T-helper 17 cell (primary cell): Measurements from ENCODE around the gene NR1H4. TPM values are rescaled to one million over a fixed set of nuclear protein-coding genes. Genes with fewer than 3 reads are reported as not detected.

Experiments
- ATAC-seq: fragments of 150-1000 bp; cut with Tn5 transposase; 2 replicates; pipeline ENCODE4 v1.10.0; 2021; ENCODE audit warnings: mild to moderate bottlenecking, moderate library complexity
- DNase-seq, 3 donors: peaks; one replicate each; pipeline versions ENCODE4 v3.0.0 to v3.0.0-alpha.2; 2020 to 2021
- H3K9me3 ChIP-seq: one replicate; pipeline ENCODE4 v1.7.0; 2013; ENCODE audit warnings: low read length, mild to moderate bottlenecking; ENCODE audit not compliant: control insufficient read depth, poor library complexity, severe bottlenecking
- H3K27ac Mint-ChIP-seq: one replicate; pipeline ENCODE4 v1.8.0; 2022; ENCODE audit warnings: mild to moderate bottlenecking, moderate library complexity, mixed read lengths
- H3K27me3 Mint-ChIP-seq: one replicate; pipeline ENCODE4 v1.8.0; 2022; ENCODE audit warnings: mixed read lengths
- H3K36me3 Mint-ChIP-seq: one replicate; pipeline ENCODE4 v1.8.0; 2022; ENCODE audit warnings: low read depth, mixed read lengths
- H3K4me1 Mint-ChIP-seq: one replicate; pipeline ENCODE4 v1.8.0; 2022; ENCODE audit warnings: mild to moderate bottlenecking, mixed read lengths
- H3K4me3 Mint-ChIP-seq: one replicate; pipeline ENCODE4 v1.8.0; 2022; ENCODE audit warnings: mild to moderate bottlenecking, moderate library complexity, mixed read lengths
- total RNA-seq, 4 donors: library from RNA in 2 of 4; stranded (reverse) in 2 of 4; gene quantifications; one replicate each; pipeline ENCODE4 v1.2.3 and lab custom pipeline; 2022 to 2026

NR1H4 gene
- total RNA-seq, 2 donors from 2014 or later = not detected

DNA sequence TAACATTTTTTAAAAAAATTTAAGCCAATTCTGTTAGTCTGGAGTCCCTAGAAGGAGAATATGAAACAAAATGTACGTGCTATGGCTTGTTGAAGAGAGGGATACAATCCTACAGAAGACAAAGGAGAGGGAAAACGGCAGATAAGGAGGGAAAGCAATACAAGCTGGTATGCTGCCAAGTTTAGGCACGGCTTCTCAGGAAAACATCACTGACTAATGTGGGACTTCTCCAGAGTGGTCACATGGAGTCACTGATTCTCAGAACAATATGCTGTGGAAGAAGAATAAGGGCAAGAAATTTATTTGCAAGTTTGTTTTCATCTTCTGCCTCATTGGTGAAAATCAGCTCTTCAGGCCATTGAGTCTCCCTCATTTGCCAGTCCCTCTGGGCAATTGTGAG is 22.9 kb upstream of the NR1H4 start:
- DNase-seq (no peak), ATAC-seq (no peak)
- H3K36me3 Mint-ChIP-seq = no peaks in the 10 kb centered on the region
- no peak overlapping the region for H3K27ac Mint-ChIP-seq
- H3K4me1 Mint-ChIP-seq = no peaks in the 10 kb centered on the region
- no peaks in the 10 kb centered on the region for H3K9me3 ChIP-seq
- H3K27me3 Mint-ChIP-seq = peaks cover 30% of the 10 kb centered on the region
- no peak overlapping the region for H3K4me3 Mint-ChIP-seq

- Mint-ChIP-seq H3K36me3 (no peaks in the 10 kb centered on the region), H3K27me3 (peaks cover 24% of the 10 kb centered on the region), H3K4me3 (no peak overlapping the region), H3K27ac (no peak overlapping the region), H3K4me1 (no peaks in the 10 kb centered on the region)
- no peaks in the 10 kb centered on the region for H3K9me3 ChIP-seq
- ATAC-seq = no peak
- DNase-seq = no peak
Observed at GRCh38 chr12:100453951-100454350, 19.7 kb upstream of the NR1H4 start.

DNA sequence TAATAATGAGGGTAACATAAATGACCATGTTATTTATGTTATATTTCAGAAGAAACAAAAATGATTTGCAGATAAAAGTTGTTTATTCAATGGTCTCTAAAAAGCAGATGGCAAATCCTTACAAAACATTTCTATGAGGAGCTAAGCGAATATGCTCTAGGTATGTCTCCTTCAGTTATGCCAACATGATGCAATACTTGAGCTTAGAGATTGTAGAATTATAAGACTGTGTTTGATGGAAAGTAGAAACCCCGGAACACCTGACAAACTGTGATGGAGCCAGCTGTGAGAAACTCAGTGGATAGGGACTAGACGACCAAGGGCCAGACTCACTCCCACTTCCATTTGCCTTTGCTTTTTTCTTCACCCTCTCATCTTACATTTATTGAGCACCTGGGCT is 17.8 kb upstream of the NR1H4 start:
- Mint-ChIP-seq H3K27me3 (peaks cover 15% of the 10 kb centered on the region), H3K4me3 (no peak overlapping the region), H3K4me1 (no peaks in the 10 kb centered on the region), H3K27ac (no peak overlapping the region), H3K36me3 (no peaks in the 10 kb centered on the region)
- no peak for DNase-seq
- H3K9me3 ChIP-seq = no peaks in the 10 kb centered on the region
- ATAC-seq = no peak

DNA sequence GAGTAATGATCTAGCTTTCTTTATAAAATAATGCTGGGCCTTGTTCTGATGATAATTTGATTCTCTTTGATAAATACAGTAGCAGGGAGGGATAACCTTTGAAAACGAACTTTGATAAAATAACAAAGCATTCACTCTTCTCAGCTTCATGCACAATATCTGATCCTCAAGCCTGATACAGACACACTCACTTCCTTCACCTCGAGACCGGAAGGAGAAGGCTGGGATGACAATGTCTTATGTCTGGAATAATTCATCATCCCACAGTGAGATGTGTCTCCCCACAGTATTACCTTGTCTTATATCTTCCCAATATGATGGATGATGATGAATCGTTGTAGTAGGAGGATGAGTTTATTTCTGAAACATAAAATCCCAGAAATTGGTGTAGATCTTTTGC is 15.5 kb upstream of the NR1H4 start:
- Mint-ChIP-seq H3K4me1 (no peaks in the 10 kb centered on the region), H3K36me3 (no peaks in the 10 kb centered on the region), H3K4me3 (no peak overlapping the region), H3K27me3 (peaks cover 13% of the 10 kb centered on the region), H3K27ac (no peak overlapping the region)
- DNase-seq (no peak), ATAC-seq (no peak)
- H3K9me3 ChIP-seq = no peaks in the 10 kb centered on the region

DNA sequence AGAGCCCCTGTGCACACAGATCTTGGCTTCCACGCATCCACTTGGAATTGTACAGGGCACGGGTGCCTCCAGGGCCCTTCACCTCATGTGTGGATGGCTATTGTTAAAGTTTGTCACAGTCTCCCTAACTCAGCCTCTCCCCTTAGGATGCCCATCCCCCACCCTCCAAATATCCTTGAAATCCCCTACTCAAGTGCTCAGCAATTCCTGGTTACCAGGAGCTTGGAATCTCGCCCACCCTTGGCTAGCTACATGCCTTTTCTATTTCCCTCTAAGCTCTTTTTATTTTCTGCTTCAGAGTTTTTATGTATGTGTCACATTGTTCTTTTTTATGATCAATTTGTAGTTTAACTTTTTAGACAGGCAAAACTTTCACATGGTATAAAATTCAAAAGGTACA is 13.0 kb upstream of the NR1H4 start:
- H3K4me3 Mint-ChIP-seq = no peak overlapping the region
- H3K4me1 Mint-ChIP-seq = no peaks in the 10 kb centered on the region
- H3K27me3 Mint-ChIP-seq = peaks cover 13% of the 10 kb centered on the region
- no peaks in the 10 kb centered on the region for H3K36me3 Mint-ChIP-seq
- H3K27ac Mint-ChIP-seq = no peak overlapping the region
- ATAC-seq (no peak), DNase-seq (no peak)
- H3K9me3 ChIP-seq = no peaks in the 10 kb centered on the region

GRCh38 chr12:100461330-100461973 is 12.2 kb upstream of the NR1H4 start:
- ATAC-seq = no peak
- Mint-ChIP-seq H3K27me3 (peaks cover 13% of the 10 kb centered on the region), H3K36me3 (no peaks in the 10 kb centered on the region), H3K4me1 (no peaks in the 10 kb centered on the region), H3K4me3 (no peak overlapping the region), H3K27ac (no peak overlapping the region)
- DNase-seq = no peak
- H3K9me3 ChIP-seq = no peaks in the 10 kb centered on the region

- no peaks in the 10 kb centered on the region for H3K36me3 Mint-ChIP-seq
- H3K9me3 ChIP-seq = no peaks in the 10 kb centered on the region
- DNase-seq = no peak
- H3K4me3 Mint-ChIP-seq = no peak overlapping the region
- H3K27ac Mint-ChIP-seq = no peak overlapping the region
- no peaks in the 10 kb centered on the region for H3K4me1 Mint-ChIP-seq
- ATAC-seq = no peak
- H3K27me3 Mint-ChIP-seq = peaks cover 9% of the 10 kb centered on the region
Observed at GRCh38 chr12:100463661-100464060, 10.0 kb upstream of the NR1H4 start.

- H3K27ac Mint-ChIP-seq = no peak overlapping the region
- peaks cover 7% of the 10 kb centered on the region for H3K27me3 Mint-ChIP-seq
- no peak overlapping the region for H3K4me3 Mint-ChIP-seq
- H3K36me3 Mint-ChIP-seq = no peaks in the 10 kb centered on the region
- H3K9me3 ChIP-seq = no peaks in the 10 kb centered on the region
- no peaks in the 10 kb centered on the region for H3K4me1 Mint-ChIP-seq
- ATAC-seq (no peak), DNase-seq (no peak)
Observed at GRCh38 chr12:100464529-100464928, 9.1 kb upstream of the NR1H4 start.

GRCh38 chr12:100468126-100468525 is 5.5 kb upstream of the NR1H4 start:
- ATAC-seq (no peak), DNase-seq (no peak)
- H3K36me3 Mint-ChIP-seq = peaks cover 4% of the 10 kb centered on the region
- no peak overlapping the region for H3K27ac Mint-ChIP-seq
- peaks cover 15% of the 10 kb centered on the region for H3K27me3 Mint-ChIP-seq
- H3K4me1 Mint-ChIP-seq = no peaks in the 10 kb centered on the region
- H3K4me3 Mint-ChIP-seq = no peak overlapping the region
- H3K9me3 ChIP-seq = no peaks in the 10 kb centered on the region

- Mint-ChIP-seq H3K4me1 (no peaks in the 10 kb centered on the region), H3K36me3 (peaks cover 4% of the 10 kb centered on the region), H3K27me3 (peaks cover 35% of the 10 kb centered on the region), H3K27ac (no peak overlapping the region), H3K4me3 (no peak overlapping the region)
- no peak for ATAC-seq
- no peak for DNase-seq
- H3K9me3 ChIP-seq = no peaks in the 10 kb centered on the region
Observed at GRCh38 chr12:100472325-100472724, 1.3 kb upstream of the NR1H4 start.

DNA sequence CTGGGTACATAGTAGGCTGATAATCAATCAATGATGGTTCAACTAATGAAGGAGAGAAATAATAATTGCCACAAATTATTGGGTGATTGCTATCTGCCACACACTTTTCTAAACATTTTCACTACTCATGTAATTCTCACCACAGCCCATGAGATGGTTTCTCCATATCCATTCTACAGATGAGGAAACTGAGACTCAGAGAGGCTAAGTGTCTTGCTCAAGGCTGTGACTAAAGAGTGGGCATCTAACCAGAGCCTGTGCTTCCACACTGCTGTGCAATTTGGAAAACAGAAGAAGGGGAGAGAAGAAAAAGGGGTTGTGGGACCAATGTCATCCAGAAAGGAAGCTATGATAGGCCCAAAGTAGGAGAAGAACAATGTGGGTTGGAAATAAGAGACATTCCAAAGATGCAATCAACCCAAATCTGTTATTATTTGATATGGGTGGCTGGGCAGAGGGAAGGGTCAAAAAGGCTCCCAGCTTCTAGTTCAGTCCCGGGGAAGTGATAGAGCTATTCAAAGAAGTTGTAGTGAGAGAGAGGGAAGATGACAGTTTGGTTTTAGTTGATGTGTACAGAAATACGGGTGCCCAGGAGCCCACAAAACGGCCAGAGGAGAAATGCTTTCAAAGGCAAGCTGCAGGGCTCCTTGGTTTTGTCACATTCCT is 483 bp upstream of the NR1H4 start:
- H3K27me3 Mint-ChIP-seq = peaks cover 35% of the 10 kb centered on the region
- DNase-seq (no peak), ATAC-seq (no peak)
- H3K27ac Mint-ChIP-seq = no peak overlapping the region
- no peak overlapping the region for H3K4me3 Mint-ChIP-seq
- H3K36me3 Mint-ChIP-seq = peaks cover 4% of the 10 kb centered on the region
- no peaks in the 10 kb centered on the region for H3K9me3 ChIP-seq
- no peaks in the 10 kb centered on the region for H3K4me1 Mint-ChIP-seq

DNA sequence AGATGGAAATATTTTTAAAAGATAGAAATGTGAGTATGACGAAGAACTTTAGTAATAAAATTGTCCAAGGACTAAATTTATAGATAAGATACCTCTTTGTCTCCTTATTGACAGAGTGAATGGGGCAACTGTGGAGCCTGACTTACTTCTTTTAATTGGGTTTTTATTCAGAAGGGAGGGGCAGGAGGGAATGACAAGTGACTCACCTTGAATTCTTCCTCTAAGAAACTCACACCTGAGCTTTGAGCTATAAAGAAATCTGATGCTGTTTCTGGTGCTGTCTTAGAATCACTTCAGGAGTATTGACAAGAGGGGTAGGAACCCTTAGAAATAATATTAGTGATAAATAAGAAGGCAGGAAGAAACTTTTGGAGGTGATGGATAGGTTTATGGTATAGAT is 951 bp downstream of the NR1H4 start:
- H3K27me3 Mint-ChIP-seq = peaks cover 35% of the 10 kb centered on the region
- H3K36me3 Mint-ChIP-seq = peaks cover 4% of the 10 kb centered on the region
- H3K9me3 ChIP-seq = no peaks in the 10 kb centered on the region

GRCh38 chr12:100476013-100476751 is 2.5 kb downstream of the NR1H4 start:
- peaks cover 3% of the 10 kb centered on the region for H3K36me3 Mint-ChIP-seq
- H3K4me1 Mint-ChIP-seq = no peaks in the 10 kb centered on the region
- no peak for DNase-seq
- no peak for ATAC-seq
- no peak overlapping the region for H3K27ac Mint-ChIP-seq
- no peaks in the 10 kb centered on the region for H3K9me3 ChIP-seq
- H3K4me3 Mint-ChIP-seq = no peak overlapping the region
- H3K27me3 Mint-ChIP-seq = peaks cover 33% of the 10 kb centered on the region

More for the DNA sequence above, 951 bp downstream of the NR1H4 start:
- no peak overlapping the region for H3K27ac Mint-ChIP-seq
- no peak overlapping the region for H3K4me3 Mint-ChIP-seq
- H3K4me1 Mint-ChIP-seq = no peaks in the 10 kb centered on the region
- DNase-seq (no peak), ATAC-seq (no peak)
